Measurements from ENCODE around the gene VAC14. TPM values are rescaled to one million over a fixed set of nuclear protein-coding genes. Genes with fewer than 3 reads are reported as not detected.
"Not testable (repeated sequence)": the region's sequence is repeated elsewhere in the genome, so short reads cannot be mapped to it uniquely, and the experiment has no call there.

Gene VAC14
- total RNA-seq, 2 donors from 2014 or later = 33.6 to 50.9 TPM

- Mint-ChIP-seq H3K4me1 (ENCODE audit: low read depth in 2 of 2) (peaks cover 4 to 5% of the 10 kb centered on the region in 2 donors), H3K27ac (no peak overlapping the region), H3K9me3 (no peaks in the 10 kb centered on the region), H3K36me3 (no peaks in the 10 kb centered on the region), H3K27me3 (peaks cover 0 to 2% of the 10 kb centered on the region in 2 donors), H3K4me3 (no peak overlapping the region)
- no peak for ATAC-seq
- DNase-seq (ENCODE audit: low spot score) = no peak
These were observed 149.4 kb downstream of the VAC14 start for GRCh38 chr16:70651524-70651923.

- Mint-ChIP-seq H3K27ac (no peak overlapping the region), H3K4me1 (ENCODE audit: low read depth in 2 of 2) (peaks cover 4 to 5% of the 10 kb centered on the region in 2 donors), H3K27me3 (peaks cover 0 to 2% of the 10 kb centered on the region in 2 donors), H3K4me3 (no peak overlapping the region), H3K36me3 (no peaks in the 10 kb centered on the region), H3K9me3 (no peaks in the 10 kb centered on the region)
- ATAC-seq (no peak), DNase-seq (ENCODE audit: low spot score) (no peak)
These were observed 150.7 kb downstream of the VAC14 start for GRCh38 chr16:70650216-70650615.

- Mint-ChIP-seq H3K4me1 (ENCODE audit: low read depth in 2 of 2) (peaks cover 4 to 5% of the 10 kb centered on the region in 2 donors), H3K4me3 (no peak overlapping the region), H3K27ac (no peak overlapping the region), H3K9me3 (no peaks in the 10 kb centered on the region), H3K27me3 (peaks cover 0 to 2% of the 10 kb centered on the region in 2 donors), H3K36me3 (no peaks in the 10 kb centered on the region)
- no peak for ATAC-seq
- DNase-seq (ENCODE audit: low spot score) = no peak
These were observed 151.7 kb downstream of the VAC14 start for GRCh38 chr16:70649300-70649699.

DNA sequence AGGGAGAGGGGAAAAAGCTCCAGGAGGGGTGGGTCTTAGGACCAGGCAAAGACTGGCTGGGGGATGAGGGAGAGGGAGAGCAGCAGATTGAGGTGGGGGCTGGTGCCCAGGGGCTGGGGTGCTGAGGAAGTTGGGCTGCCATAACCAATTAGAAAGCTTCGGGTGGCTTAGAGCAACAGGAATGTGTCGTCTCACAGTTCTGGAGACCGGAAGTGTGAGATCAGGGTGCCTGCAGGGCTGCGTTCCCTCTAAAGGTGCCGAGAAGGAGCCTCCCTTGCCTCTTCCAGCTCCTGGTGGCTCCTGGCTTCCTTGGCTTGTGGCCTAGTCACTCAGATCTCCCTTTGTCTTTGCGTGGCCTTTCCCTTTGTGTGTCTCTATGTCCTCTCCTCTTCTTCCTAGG lies 152.4 kb downstream of the VAC14 start:
- no peak for ATAC-seq
- H3K27ac Mint-ChIP-seq = no peak overlapping the region
- no peak overlapping the region for H3K4me3 Mint-ChIP-seq
- no peak for DNase-seq (ENCODE audit: low spot score)
- H3K36me3 Mint-ChIP-seq = no peaks in the 10 kb centered on the region
- H3K27me3 Mint-ChIP-seq = no peaks in the 10 kb centered on the region
- peaks cover under 1% of the 10 kb centered on the region in 2 donors for H3K4me1 Mint-ChIP-seq (ENCODE audit: low read depth in 2 of 2)
- H3K9me3 Mint-ChIP-seq = no peaks in the 10 kb centered on the region

GRCh38 chr16:70647441-70648359 lies 153.3 kb downstream of the VAC14 start:
- H3K36me3 Mint-ChIP-seq = no peaks in the 10 kb centered on the region
- H3K27me3 Mint-ChIP-seq = no peaks in the 10 kb centered on the region
- no peak overlapping the region for H3K27ac Mint-ChIP-seq
- ATAC-seq (peak in 1 of 2 donors; percentile 25), DNase-seq (ENCODE audit: low spot score) (no peak)
- no peak overlapping the region for H3K4me3 Mint-ChIP-seq
- no peaks in the 10 kb centered on the region for H3K9me3 Mint-ChIP-seq
- no peaks in the 10 kb centered on the region for H3K4me1 Mint-ChIP-seq (ENCODE audit: low read depth in 2 of 2)

DNA sequence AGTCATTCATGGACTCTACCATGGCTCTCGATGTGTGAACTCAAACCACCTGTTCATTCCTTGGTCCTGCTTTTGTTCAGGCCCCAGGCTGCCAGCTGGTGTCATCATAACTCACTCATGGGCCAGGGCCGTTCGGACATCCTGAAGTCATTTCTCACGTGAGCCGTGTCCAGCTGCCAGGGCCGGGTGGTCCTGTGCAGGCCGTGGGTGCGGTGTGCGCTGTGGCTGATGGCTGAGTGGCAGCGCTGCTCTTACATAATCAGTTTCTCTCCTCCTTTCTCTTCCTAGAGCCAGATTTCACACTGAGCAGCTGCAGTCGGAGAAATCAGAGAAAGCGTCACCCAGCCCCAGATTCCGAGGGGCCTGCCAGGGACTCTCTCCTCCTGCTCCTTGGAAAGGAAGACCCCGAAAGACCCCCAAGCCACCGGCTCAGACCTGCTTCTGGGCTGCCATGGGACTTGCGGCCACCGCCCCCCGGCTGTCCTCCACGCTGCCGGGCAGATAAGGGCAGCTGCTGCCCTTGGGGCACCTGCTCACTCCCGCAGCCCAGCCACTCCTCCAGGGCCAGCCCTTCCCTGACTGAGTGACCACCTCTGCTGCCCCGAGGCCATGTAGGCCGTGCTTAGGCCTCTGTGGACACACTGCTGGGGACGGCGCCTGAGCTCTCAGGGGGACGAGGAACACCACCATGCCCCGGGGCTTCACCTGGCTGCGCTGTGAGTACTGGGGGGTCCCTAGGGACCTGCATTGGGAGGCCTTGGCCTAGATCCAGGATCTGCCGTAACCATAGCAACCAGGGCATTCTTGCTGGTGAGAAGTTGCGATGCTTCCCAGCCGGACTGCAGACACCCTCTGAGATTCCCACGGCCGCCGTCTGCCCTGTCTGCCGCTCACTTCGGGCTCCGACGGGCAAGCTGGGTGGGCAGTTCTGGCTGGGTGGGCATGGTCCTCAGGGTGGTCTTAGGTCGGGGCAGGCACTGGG lies 154.4 kb downstream of the VAC14 start, which contains the start of gene IL34:
TSS of gene IL34 (plus strand) at position 300 of the 982 bp plus-strand sequence. CDS start at position 689, 389 bp downstream.
- Mint-ChIP-seq H3K9me3 (no peaks in the 10 kb centered on the region), H3K27me3 (peaks cover 0 to 7% of the 10 kb centered on the region in 2 donors), H3K4me3 (no peak within 1 kb of the TSS), H3K27ac (no peak within 1 kb of the TSS), H3K36me3 (no peaks in the 10 kb centered on the region), H3K4me1 (ENCODE audit: low read depth in 2 of 2) (no peaks in the 10 kb centered on the region)
- no peak for DNase-seq (ENCODE audit: low spot score)
- ATAC-seq = peak in 1 of 2 donors; percentile 14

GRCh38 chr16:70644763-70645597 lies 156.0 kb downstream of the VAC14 start:
- DNase-seq (ENCODE audit: low spot score) (no peak), ATAC-seq (no peak)
- Mint-ChIP-seq H3K27ac (no peak overlapping the region), H3K9me3 (no peaks in the 10 kb centered on the region), H3K27me3 (peaks cover 0 to 8% of the 10 kb centered on the region in 2 donors), H3K36me3 (no peaks in the 10 kb centered on the region), H3K4me3 (no peak overlapping the region), H3K4me1 (ENCODE audit: low read depth in 2 of 2) (no peaks in the 10 kb centered on the region)

- H3K27me3 Mint-ChIP-seq; DNase-seq (ENCODE audit: low spot score); H3K36me3 Mint-ChIP-seq; H3K4me1 Mint-ChIP-seq (ENCODE audit: low read depth in 2 of 2); H3K9me3 Mint-ChIP-seq; ATAC-seq; H3K4me3 Mint-ChIP-seq; H3K27ac Mint-ChIP-seq: not testable (repeated sequence)
These were observed 157.7 kb downstream of the VAC14 start for GRCh38 chr16:70643264-70643663.

DNA sequence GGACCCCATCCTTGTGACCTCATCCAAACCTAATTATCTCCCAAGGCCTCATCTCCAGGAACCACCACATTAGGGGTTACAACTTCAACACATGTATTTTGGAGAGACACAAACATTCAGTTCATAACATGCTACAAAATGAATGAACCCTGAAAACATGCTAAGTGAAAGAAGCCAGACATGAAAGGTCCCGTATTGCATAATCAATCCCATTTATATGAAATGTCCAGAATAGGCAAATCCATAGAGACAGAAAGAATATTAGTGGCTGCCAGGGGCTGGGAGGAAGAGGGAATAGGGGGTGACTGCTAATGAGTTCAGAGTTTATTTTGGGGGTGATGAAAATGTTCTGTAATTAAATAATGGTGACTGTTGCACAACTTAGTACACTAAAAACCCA lies 158.3 kb downstream of the VAC14 start:
- Mint-ChIP-seq H3K9me3 (no peaks in the 10 kb centered on the region), H3K27ac (no peak overlapping the region), H3K36me3 (no peaks in the 10 kb centered on the region), H3K4me1 (ENCODE audit: low read depth in 2 of 2) (no peaks in the 10 kb centered on the region), H3K27me3 (peaks cover 0 to 8% of the 10 kb centered on the region in 2 donors), H3K4me3 (no peak overlapping the region)
- ATAC-seq (no peak), DNase-seq (ENCODE audit: low spot score) (no peak)

DNA sequence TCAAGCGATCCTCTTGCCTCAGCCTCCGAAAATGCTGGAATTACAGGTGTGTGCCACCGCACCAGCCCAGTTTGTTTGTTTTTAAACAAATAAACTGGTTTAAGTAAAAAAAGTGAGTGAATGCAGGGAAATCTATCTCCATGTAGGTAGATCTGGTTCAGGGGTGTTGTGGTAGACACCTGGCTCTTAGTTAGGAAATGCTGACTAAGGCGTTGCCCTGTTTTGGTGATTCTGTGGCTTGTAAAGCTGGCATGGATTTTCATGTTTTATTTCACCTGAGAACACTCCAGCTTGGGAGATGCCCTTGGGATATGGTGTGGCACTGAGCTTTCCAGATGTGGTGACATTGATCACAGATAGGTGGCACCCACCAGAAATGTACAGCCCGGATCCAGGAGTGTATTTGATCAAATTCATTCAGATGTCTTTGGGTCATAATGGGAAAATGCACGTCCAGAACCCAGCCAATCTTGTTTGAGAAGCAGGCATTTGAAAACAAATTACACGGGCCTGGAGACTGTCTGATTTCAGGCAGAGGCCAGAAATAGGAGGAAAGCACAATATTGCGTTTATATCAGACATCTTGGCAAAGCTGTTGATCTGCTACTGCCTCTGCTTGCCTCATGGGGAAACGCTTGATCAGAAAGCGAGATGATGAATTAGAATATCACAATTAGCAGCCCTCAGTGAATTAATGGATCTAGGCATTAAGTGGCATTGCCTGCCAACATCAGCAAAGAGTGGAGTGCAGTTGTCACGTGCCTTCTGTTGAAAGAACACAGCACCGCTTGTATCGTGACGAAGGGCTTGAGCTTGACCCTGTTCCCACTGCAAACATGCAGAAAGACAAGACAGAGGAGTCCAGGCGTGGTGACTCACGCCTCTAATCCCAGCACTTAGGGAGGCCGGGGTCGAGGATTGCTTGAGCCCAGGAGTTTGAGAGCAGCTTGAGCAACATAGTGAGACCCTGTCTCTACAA lies 161.9 kb downstream of the VAC14 start:
- DNase-seq (ENCODE audit: low spot score) (no peak), ATAC-seq (no peak)
- Mint-ChIP-seq H3K27ac (no peak overlapping the region), H3K9me3 (no peaks in the 10 kb centered on the region), H3K36me3 (no peaks in the 10 kb centered on the region), H3K4me3 (no peak overlapping the region), H3K4me1 (ENCODE audit: low read depth in 2 of 2) (no peaks in the 10 kb centered on the region), H3K27me3 (peaks cover 0 to 8% of the 10 kb centered on the region in 2 donors)

Data from natural killer cell treated with Interleukin-12 subunit alpha and Interleukin-12 subunit beta and Interleukin-15 and Interleukin-18, amount 100 ng/mL, for 72 hours (primary cell).